GM19328 (cell line): ENCODE measurements around the gene CAMSAP1.

ENCODE experiments used
- ATAC-seq: cut with Tn5 transposase; IDR thresholded peaks from one replicate; pipeline ENCODE4 v1.9.1; 2021; ENCODE audit warnings: mild to moderate bottlenecking, moderate library complexity; ENCODE audit not compliant: unreplicated experiment

CAMSAP1 gene

GRCh38 chr9:135882011-135882410 is 25.3 kb downstream of the CAMSAP1 start:
- ATAC-seq = no peak

DNA sequence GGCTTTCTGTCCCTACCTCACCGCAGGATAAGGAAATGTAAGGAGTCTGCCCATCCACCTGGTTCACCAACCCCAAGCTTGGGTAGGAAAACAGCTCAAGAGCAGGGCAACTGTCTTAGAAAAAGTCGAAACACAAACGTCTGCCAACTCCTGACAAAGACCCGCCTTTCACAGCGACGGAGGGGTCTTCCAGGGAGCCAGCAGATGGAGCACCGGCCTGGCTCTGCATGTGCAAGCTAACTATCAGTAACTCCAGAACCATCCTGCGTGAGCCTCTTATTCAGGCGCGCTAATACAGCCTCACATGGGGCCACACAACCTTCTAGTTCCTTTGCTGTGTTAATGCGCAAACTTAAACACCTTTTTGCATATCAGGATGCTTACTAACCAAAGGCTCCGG is 26.9 kb downstream of the CAMSAP1 start:
- ATAC-seq = no peak

DNA sequence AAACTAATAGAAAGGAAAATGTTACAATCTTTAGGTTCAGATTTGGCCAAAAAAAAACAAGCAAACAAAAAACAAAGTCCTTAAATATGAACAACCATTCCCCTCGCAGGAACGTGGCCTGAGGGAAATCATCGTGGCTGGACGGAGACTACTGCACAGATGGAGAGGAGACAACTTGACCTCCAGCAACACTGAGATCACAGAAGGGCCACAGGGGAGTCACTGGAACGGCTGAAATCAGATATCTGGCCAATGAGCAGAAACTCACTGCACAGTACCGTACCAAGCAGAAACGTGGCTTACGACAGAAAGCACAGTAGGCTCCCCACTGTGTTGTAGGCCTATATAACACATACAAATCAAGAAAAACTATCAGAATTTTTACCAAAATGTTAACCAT is 27.7 kb downstream of the CAMSAP1 start:
- ATAC-seq = no peak

DNA sequence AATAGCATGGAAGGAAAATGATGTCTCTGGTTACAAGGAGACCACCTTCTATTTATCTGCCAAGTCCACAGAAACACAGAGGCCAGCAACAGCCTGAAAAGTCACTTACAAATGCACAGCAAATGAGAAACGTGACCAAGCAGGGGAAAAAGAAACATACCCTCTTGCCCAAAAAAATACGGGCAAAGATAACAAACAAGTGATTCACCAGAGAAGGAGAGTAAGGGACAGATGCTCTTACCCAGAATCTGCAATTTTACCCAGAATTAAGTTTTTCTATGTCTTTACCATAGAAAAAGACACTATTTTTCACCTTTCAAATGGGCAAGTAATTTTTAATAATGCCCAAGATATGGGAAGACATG is 28.1 kb downstream of the CAMSAP1 start:
- ATAC-seq = no peak

DNA sequence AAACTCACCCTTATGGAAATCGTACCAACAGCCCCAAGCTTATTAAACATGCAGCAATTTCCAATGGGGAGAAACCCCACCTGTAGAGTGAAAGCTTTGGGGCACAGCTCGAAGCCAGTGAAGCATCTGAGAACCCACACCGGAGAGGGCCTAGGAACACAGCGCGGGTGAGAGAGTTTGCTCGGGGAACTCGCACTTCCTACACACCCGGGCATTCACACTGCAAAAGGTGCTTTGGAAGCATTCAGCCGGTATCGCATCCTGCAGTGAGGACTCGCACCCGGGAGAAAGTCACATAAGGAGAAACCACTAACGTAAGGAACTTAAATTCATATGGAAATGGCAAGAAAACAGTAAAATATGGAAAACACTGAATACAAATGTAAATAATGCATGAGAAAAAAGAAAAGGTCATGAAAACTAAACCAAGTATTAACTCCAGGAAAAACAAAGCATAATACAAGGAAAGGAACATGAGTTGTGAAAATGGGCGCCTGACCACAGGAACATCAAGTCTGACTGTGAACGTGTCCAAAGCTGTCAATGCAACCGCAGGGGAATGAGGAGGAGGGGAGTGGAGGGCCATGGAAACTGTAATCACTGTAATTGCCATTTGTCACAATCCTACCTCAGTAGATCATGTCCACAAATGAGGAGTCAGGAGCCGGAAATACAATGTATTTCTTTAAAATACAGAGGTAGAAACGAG is 28.7 kb downstream of the CAMSAP1 start:
- ATAC-seq = no peak

DNA sequence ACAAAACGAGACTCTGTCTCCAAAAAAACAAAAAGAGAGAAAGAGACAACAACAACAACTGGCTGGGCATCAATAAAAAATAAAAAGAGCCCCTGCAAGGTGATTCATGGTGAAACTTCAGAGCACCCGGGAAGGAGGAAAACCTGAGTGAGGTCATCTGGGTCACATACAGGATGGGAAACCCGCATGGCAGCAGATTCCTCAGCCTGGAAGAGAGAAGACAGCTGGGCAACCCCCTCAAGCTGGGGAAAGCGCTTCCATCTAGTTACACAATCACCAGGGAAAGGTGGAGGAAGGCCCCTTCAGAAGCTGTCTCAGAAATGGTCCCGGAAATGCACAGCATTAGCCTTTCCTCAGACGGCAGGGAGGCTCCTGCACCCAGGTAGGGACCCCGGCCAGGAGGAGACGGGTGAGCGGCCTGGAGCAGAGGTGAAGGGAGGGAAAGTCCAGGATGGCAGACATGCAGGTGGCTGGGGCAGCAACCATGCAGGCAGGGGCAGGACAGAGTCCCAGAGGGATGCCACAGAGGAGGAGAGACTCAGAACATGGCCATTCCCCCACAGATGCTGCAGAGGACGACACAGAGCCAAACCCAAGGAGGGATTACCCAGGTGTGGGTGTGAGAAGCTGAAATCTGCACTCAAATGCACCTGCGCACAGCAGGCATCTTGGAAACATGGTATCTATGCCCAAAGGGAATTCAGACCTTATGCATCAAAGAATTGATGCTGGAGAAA is 29.4 kb downstream of the CAMSAP1 start:
- no peak for ATAC-seq

GRCh38 chr9:135876936-135877335 is 30.4 kb downstream of the CAMSAP1 start:
- ATAC-seq = no peak

- no peak for ATAC-seq
Observed at GRCh38 chr9:135874859-135875258, 32.5 kb downstream of the CAMSAP1 start.

DNA sequence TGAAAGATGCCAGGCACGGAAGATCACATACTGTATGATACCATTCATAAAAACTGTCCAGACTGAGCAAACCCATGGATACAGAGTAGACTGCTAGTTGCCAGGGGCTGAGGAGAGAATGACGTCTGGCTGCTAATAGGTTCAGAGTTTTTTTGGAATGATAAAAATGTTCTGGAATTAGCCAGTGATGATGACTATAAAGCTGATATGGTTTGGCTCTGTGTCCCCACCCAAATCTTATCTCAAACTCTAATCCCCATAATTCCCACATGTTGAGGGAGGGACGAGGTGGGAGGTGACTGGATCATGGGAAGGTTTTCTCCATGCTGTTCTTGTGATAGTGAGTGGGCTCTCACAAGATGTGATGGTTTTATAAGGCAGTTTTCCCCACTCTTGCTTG is 37.4 kb downstream of the CAMSAP1 start:
- ATAC-seq = no peak

- ATAC-seq = no peak
Observed at GRCh38 chr9:135865531-135865930, 41.8 kb downstream of the CAMSAP1 start.

DNA sequence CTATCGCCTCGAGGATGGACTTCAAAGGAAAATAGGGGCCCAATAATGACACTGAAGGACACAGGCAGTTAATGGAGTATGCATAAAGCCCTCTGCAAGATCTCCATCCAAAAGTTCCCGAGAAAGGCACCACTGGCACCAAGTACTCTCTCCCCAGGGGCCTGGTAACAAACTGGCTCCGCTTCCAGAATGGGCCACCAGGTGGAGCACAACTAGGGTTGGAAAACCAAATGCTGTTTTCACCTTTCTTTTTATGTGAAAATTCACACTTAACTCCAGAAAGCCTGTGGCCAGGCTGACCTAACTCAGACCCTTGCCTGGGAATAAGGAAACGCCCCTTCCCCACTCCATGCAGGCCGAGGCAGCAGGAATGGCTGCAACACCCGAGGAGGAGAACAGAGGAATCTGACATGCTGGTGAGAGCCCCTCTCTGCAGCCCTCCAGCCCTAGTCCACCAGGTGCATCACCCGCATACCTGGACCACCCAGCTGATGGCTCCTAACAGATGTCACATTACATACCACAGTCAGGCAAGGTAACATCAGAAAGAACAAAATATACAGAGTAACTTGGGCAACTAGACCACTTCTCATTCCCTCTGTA is 42.8 kb downstream of the CAMSAP1 start:
- no peak for ATAC-seq

DNA sequence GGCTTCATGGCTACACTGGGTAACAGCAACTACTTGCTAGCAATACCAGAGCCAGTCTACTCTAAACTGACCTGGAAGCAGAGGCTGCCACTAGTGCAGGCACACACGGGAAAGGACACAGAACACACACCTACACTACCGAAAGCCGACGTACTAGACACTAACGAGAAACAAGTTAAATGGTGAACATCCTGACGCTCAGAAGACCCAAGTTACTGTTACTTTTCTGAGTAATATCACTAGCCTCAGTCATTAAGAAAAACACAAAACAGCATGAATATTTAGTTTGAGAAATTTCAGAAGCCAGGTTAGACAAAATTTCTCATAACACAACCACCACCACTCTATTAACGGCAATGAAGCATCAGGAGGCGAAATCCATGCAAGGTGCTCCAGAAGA is 44.5 kb downstream of the CAMSAP1 start:
- ATAC-seq = no peak

- no peak for ATAC-seq
Observed at GRCh38 chr9:135858491-135859185, 48.7 kb downstream of the CAMSAP1 start.

DNA sequence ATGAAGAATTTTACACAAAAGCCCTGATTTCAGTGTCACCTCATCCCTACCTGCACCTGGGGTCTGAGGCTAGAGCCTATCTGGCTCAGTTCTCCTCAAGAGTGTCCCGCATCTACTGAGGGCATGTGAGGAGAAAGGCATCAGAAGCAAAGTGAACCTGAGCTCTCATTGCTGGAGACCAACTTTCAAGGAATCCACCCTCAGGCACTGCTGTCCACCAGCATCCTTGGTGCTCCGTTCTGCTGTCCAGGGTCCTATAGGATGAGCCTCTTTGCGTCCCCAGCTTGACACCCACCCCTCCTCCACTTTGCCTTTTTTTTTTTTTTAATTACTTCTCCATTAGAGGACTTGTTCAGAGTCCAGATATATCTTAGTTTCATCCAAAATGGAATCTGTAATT is 49.5 kb downstream of the CAMSAP1 start:
- no peak for ATAC-seq

DNA sequence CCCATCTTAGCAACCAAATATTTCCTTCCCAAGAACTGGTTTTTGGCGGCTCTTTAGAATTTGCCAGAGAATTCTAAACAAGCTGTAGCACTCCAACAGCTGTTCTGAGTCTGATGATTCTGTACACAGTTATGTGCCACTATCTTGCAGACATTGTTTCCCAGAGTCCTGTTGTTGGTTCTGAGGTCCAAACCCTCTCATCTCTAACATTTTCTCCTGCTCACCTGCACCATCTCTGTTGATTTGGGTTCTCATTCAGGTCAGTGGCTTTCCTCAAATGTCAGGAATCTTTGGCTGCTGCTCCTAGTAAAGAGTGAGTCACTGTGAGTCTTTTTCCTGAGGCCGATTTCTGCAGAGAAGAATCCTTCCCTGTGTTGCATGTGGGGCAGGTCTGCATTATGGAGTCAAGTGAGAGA is 50.0 kb downstream of the CAMSAP1 start:
- ATAC-seq = no peak

GRCh38 chr9:135851748-135852147 is 55.6 kb downstream of the CAMSAP1 start:
- ATAC-seq = no peak

- ATAC-seq = no peak
Observed at GRCh38 chr9:135850737-135851136, 56.6 kb downstream of the CAMSAP1 start.

DNA sequence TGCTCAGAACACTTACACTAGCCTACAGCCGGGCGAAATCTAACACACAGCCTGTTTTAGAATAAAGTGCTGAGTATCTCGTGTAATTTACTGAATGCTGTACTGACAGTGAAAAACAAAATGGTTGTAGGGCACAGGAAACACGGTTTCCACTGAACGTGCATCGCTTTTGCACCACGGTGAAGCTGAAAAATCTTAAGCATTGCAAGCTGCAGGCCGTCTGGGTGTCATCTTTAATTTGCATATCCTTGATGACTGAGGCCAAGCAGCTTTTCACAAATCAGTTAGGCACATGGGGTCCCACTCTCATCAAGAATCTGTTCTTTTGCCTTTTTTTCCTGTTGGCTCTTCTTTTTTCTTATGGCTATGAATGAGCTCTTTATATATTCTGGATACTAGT is 58.2 kb downstream of the CAMSAP1 start:
- ATAC-seq = no peak

DNA sequence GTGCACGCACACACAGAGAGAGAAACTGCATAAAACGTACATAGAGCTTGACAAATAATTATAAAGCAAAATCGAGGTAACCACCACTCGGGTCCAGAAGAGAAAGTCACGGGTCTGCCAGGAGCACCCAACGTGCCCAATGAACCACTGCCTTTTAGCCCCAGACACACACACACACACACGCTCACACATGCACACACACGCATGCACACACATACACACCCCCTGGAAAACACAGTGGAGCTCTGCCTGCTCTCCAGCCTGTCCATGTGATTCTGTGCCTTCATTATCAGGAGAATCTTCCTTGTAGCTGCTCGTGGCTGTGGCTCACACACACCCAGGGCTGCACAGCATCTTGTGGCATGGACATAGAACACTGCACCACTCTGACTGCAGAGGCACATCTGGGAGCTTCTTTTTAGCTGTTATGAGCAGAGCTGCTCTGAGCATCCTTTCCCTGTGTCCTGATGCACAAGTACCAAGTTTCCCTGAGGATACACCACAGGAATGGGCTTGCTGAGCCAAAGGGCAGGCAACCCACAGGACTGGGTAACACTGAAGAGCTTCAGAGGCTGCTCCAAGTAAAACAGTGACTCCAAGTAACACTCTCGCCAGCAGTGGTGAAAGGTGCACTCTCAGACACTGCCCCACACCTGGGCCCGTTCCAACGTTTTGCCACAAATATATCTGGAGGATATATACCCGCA is 58.9 kb downstream of the CAMSAP1 start:
- ATAC-seq = no peak

DNA sequence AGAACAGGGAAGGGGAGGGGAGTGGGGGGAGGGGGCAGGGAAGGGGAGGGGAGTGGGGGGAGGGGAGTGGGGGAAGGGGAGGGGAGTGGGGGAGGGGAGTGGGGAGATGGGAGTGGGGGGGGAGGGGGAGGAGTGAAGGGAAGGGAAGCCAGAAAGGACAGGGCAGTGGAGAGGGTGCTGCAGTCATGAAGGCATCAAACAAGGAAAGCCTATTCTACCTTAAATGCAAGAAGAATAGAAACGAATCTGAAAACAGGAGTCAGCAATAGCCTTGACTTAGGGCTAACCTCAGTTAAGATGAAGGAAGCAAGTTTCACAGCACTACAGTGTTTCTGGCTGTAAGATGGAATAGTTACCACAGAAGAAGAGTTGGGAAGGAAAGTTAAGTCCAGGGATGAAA is 59.5 kb downstream of the CAMSAP1 start:
- no peak for ATAC-seq

- ATAC-seq = no peak
Observed at GRCh38 chr9:135840539-135840938, 66.8 kb downstream of the CAMSAP1 start.
